Measurements from ENCODE around the gene TOLLIP.

- TF ChIP-seq POLR2A (IDR thresholded peaks at IDR 0.05) (no peak), CTCF (IDR thresholded peaks at IDR 0.05) (no peak)
Measured at GRCh38 chr11:1292018-1292643, 17.3 kb downstream of the TOLLIP start.

Measured in tibial nerve (tissue), 3 donors.